HepG2 (cell line): ENCODE results near the gene KAT7. TPM values are rescaled to one million over a fixed set of nuclear protein-coding genes. Genes with fewer than 3 reads are reported as not detected.

ENCODE experiments used
- ATAC-seq: fragments of 200-7000 bp; cut with Tn5 transposase; 3 replicates; pipeline ENCODE4 v1.9.1; 2020; ENCODE audit warnings: mild to moderate bottlenecking, moderate library complexity
- BruUV-seq: library from RNA; stranded (reverse); fragments of 400-500 nt; replicated peaks from 2 replicates; lab custom pipeline; 2021; lab: Mats Ljungman, UMichigan
- CTCF ChIA-PET: fragments of 300-600 bp; formaldehyde crosslinking; extraction: SDS; loops from one replicate; lab custom pipeline; 2021; ENCODE audit warnings: low total read pairs, inconsistent platforms, low intra/inter-chr PET ratio; lab: Yijun Ruan, JAX
- POLR2A ChIA-PET: fragments of 350-600 bp; sonication (Branson Sonifier 250); formaldehyde crosslinking; loops from one replicate; lab custom pipeline; 2020; ENCODE audit warnings: antibody characterized with exemption, inconsistent platforms; lab: Yijun Ruan, JAX
- DNase-seq: peaks from one replicate; pipeline ENCODE4 v3.0.0-alpha.2; 2015; ENCODE audit warnings: low spot score
- FAIRE-seq: peaks from 3 replicates; lab custom pipeline; 2011; peaks lifted over from hg19 to GRCh38; lab: Jason Lieb, UNC
- H2AFZ ChIP-seq: one replicate; pipeline ENCODE4 v1.6.1; 2011; ENCODE audit warnings: low read length, inconsistent platforms
- H3K27ac ChIP-seq: fragments of 300-600 bp; 3 replicates; pipeline ENCODE4 v1.8.0; 2011; ENCODE audit warnings: mixed run types, mild to moderate bottlenecking, mixed read lengths, low read length, inconsistent platforms; ENCODE audit not compliant: insufficient read depth; ENCODE audit errors: extremely low read length
- H3K27me3 ChIP-seq, 2 experiments: fragments of 200-600 bp in 1 of 2; 2 replicates in 1 of 2; 3 replicates in 1 of 2; pipeline versions ENCODE4 v1.6.0 to v1.8.0; 2011; ENCODE audit warnings: low read length in 2 of 2, mild to moderate bottlenecking in 2 of 2, moderate library complexity in 2 of 2, inconsistent platforms in 1 of 2; ENCODE audit not compliant: insufficient read depth in 2 of 2, control insufficient read depth in 1 of 2
- H3K36me3 ChIP-seq, 2 experiments: fragments of 200-600 bp in 1 of 2; replicated peaks in 1 of 2; 2 replicates in 1 of 2; 3 replicates in 1 of 2; pipeline versions ENCODE4 v1.5.1 to v1.8.0; 2011; ENCODE audit warnings: low read length in 2 of 2, inconsistent platforms in 1 of 2; ENCODE audit not compliant: insufficient read depth in 2 of 2, control insufficient read depth in 1 of 2
- H3K4me1 ChIP-seq: 2 replicates; pipeline ENCODE4 v1.5.1; 2012; ENCODE audit warnings: low read length, inconsistent platforms; ENCODE audit not compliant: insufficient read depth
- H3K4me2 ChIP-seq: 2 replicates; pipeline ENCODE4 v1.6.0; 2011; ENCODE audit warnings: low read depth, low read length, inconsistent platforms
- H3K4me3 ChIP-seq, 3 experiments: fragments of 200-600 bp in 1 of 3; sonication (generic), shearing (Covaris generic) in 1 of 3; replicated peaks in 1 of 3; 2 replicates each; pipeline ENCODE4 v1.5.1; 2011 to 2016; ENCODE audit warnings: low read length in 3 of 3, inconsistent platforms in 2 of 3, low read depth in 2 of 3, mild to moderate bottlenecking in 2 of 3, control low read depth in 1 of 3, mixed read lengths in 1 of 3; ENCODE audit not compliant: insufficient read depth in 1 of 3
- H3K79me2 ChIP-seq: one replicate; pipeline ENCODE4 v1.6.1; 2011; ENCODE audit warnings: low read length, inconsistent platforms; ENCODE audit not compliant: insufficient read depth
- H3K9ac ChIP-seq: 2 replicates; pipeline ENCODE4 v1.6.0; 2011; ENCODE audit warnings: mild to moderate bottlenecking, low read depth, low read length, inconsistent platforms; ENCODE audit not compliant: insufficient read depth
- H3K9me3 ChIP-seq: 2 replicates; pipeline ENCODE4 v1.5.1; 2012; ENCODE audit warnings: mild to moderate bottlenecking, low read length
- H4K20me1 ChIP-seq: 2 replicates; pipeline ENCODE4 v1.6.0; 2011; ENCODE audit warnings: inconsistent platforms, mild to moderate bottlenecking, low read length, moderate library complexity; ENCODE audit not compliant: insufficient read depth
- AGO2 ChIP-seq: fragments of 200-400 bp; formaldehyde crosslinking; optimal IDR thresholded peaks from 2 replicates; pipeline ENCODE3; 2017; ENCODE audit warnings: mild to moderate bottlenecking, low read depth, low read length, moderate library complexity
- ATF7-NPFF ChIP-seq: sonication (generic); formaldehyde crosslinking; IDR thresholded peaks from 2 replicates; pipeline ENCODE4 v1.8.1; 2023; ENCODE audit warnings: mild to moderate bottlenecking, low read depth, missing genetic modification reagents, moderate library complexity
- BRD4 ChIP-seq: sonication (generic); formaldehyde crosslinking; IDR thresholded peaks from 2 replicates; pipeline ENCODE4 v1.4.0; 2020; ENCODE audit warnings: missing genetic modification reagents
- GTF2F1 ChIP-seq: fragments of 150-350 bp; IDR thresholded peaks from 2 replicates; pipeline ENCODE4 v1.6.1; 2014; ENCODE audit warnings: low read length
- HNRNPLL ChIP-seq: fragments of 200-400 bp; formaldehyde crosslinking; IDR thresholded peaks from 2 replicates; pipeline ENCODE4 v1.6.1; 2017; ENCODE audit warnings: mild to moderate bottlenecking, low read depth, low read length; ENCODE audit not compliant: poor library complexity, severe bottlenecking
- SATB2 ChIP-seq: sonication (generic); formaldehyde crosslinking; IDR thresholded peaks from 2 replicates; pipeline ENCODE4 v1.5.0; 2020; ENCODE audit warnings: missing genetic modification reagents
- TRIM24 ChIP-seq: sonication (generic); formaldehyde crosslinking; IDR thresholded peaks from 2 replicates; pipeline ENCODE4 v1.8.0; 2022; ENCODE audit warnings: mild to moderate bottlenecking, missing genetic modification reagents
- ZEB1 ChIP-seq: IDR thresholded peaks from 2 replicates; pipeline ENCODE4 v1.6.1; 2012; ENCODE audit warnings: mild to moderate bottlenecking, low read depth, inconsistent platforms; ENCODE audit not compliant: insufficient replicate concordance
- ZNF34 ChIP-seq: sonication (generic); formaldehyde crosslinking; IDR thresholded peaks from 2 replicates; pipeline ENCODE4 v1.4.0; 2020; ENCODE audit warnings: mild to moderate bottlenecking, missing genetic modification reagents, borderline replicate concordance
- ZNF672 ChIP-seq: sonication (generic); formaldehyde crosslinking; IDR thresholded peaks from 2 replicates; pipeline ENCODE4 v1.8.1; 2022; ENCODE audit warnings: missing genetic modification reagents
- ZNF703 ChIP-seq: sonication (generic); formaldehyde crosslinking; IDR thresholded peaks from 2 replicates; pipeline ENCODE4 v1.5.1; 2020; ENCODE audit warnings: missing genetic modification reagents, mild to moderate bottlenecking, moderate library complexity, borderline replicate concordance
- ZNF776 ChIP-seq: sonication (generic); formaldehyde crosslinking; IDR thresholded peaks from 2 replicates; pipeline ENCODE4 v1.4.0; 2020; ENCODE audit warnings: mild to moderate bottlenecking, missing genetic modification reagents
- ZSCAN31 ChIP-seq: sonication (generic); formaldehyde crosslinking; IDR thresholded peaks from 2 replicates; pipeline ENCODE4 v1.5.0; 2020; ENCODE audit warnings: low read depth, mild to moderate bottlenecking, missing genetic modification reagents
- ZXDC ChIP-seq: sonication (generic); formaldehyde crosslinking; IDR thresholded peaks from 2 replicates; pipeline ENCODE4 v1.5.0; 2020; ENCODE audit warnings: mild to moderate bottlenecking, missing genetic modification reagents
- WGBS: methylation state at CpG from one replicate; pipeline ENCODE4 v1.1.6; 2017; ENCODE audit warnings: low lambda C conversion rate; 5-methylcytosine and 5-hydroxymethylcytosine counted together
- in situ Hi-C: cut with HindIII; loops from 2 replicates; pipeline ENCODE4 v1.10.0; 2017; ENCODE audit warnings: low pct_unique_long_range_greater_than_20kb; ENCODE audit not compliant: extremely low pct_ligation_motif_present
- intact Hi-C: fragments of 100-400 bp; cut with micrococcal nuclease; formaldehyde crosslinking; loops from one replicate; pipeline ENCODE4 v1.10.0; 2022; ENCODE audit not compliant: unreplicated experiment
- polyA plus RNA-seq, 8 experiments: library from polyadenylated mRNA; depleted of rRNA in 3 of 8; stranded (reverse) in 7 of 8; unstranded in 1 of 8; fragments of >200 nt; fragmentation: Illumina TruSeq in 4 of 8; extraction: Trizol in 4 of 8; gene quantifications; 2 replicates each; pipeline versions ENCODE4 v1.2.1 to v1.2.3, GENCODE V29; 2011 to 2016; ENCODE audit warnings: low read depth in 4 of 8, missing spikeins in 1 of 8, mixed read lengths in 1 of 8; ENCODE audit not compliant: insufficient read depth in 1 of 8
- total RNA-seq, 5 experiments: library from RNA; depleted of rRNA; stranded (reverse); fragments of >200 nt; fragmentation: Illumina TruSeq; extraction: Trizol; gene quantifications; 2 replicates each; pipeline ENCODE4 v1.2.3, GENCODE V29; 2016; ENCODE audit warnings: low read depth in 1 of 5
- TF ChIP-seq, protein P1 (sequence below): IDR thresholded peaks from 2 replicates; pipeline ENCODE4 v1.6.1; 2016; ENCODE audit warnings: low read depth, missing genetic modification reagents, missing compliant biosample characterization
- TF ChIP-seq, protein P2 (sequence below): sonication (generic); formaldehyde crosslinking; IDR thresholded peaks from 2 replicates; pipeline ENCODE4 v1.8.0; 2022; ENCODE audit warnings: mild to moderate bottlenecking, missing genetic modification reagents, moderate library complexity

Gene KAT7
- total and polyA plus RNA-seq, 2 of the 13 experiments (the other 11 are each of a cell fraction or from before 2014, with no cell fraction given) = 21.2 to 39.2 TPM

GRCh38 chr17:49776551-49777300 is 11.8 kb upstream of the KAT7 start:
- ATAC-seq (no peak), DNase-seq (no peak), FAIRE-seq (no peak)
- no peak overlapping the region for H3K4me3 ChIP-seq
- ChIA-PET CTCF (no interaction called here), POLR2A (interaction anchor here (1.1 to 2.0 kb wide), 3 partner anchors 11 to 14 kb away, joined by 4 to 7 read pairs (median 5); partner anchors contain the start of genes FAM117A and KAT7)
- intact Hi-C loops (no loop called here), in situ Hi-C loops (no loop called here)
- peaks cover 2 to 14% of the 10 kb centered on the region in 2 experiments; a peak in 3 of 5 replicates for H3K27me3 ChIP-seq
- no peak overlapping the region for H2AFZ ChIP-seq
- H4K20me1 ChIP-seq = no peaks in the 10 kb centered on the region
- H3K4me2 ChIP-seq = no peak overlapping the region
- 49% methylated on average over 7 of the region's 8 CpGs for WGBS
- H3K9me3 ChIP-seq = no peaks in the 10 kb centered on the region
- no peaks in the 10 kb centered on the region; the same call in 1 of the 2 replicates for H3K4me1 ChIP-seq
- no peak overlapping the region for H3K9ac ChIP-seq
- BruUV-seq = no TSS peak
- H3K27ac ChIP-seq = no peak overlapping the region
- H3K36me3 ChIP-seq = no peaks in the 10 kb centered on the region
- no peaks in the 10 kb centered on the region for H3K79me2 ChIP-seq
- TF ChIP-seq BRD4 (CRISPR knock-in tag) = no peak
- TF ChIP-seq ZNF672 = no peak
- TF ChIP-seq ZNF776 (CRISPR knock-in tag) = no peak
- TF ChIP-seq TRIM24 = no peak
- TF ChIP-seq, protein P1, sequence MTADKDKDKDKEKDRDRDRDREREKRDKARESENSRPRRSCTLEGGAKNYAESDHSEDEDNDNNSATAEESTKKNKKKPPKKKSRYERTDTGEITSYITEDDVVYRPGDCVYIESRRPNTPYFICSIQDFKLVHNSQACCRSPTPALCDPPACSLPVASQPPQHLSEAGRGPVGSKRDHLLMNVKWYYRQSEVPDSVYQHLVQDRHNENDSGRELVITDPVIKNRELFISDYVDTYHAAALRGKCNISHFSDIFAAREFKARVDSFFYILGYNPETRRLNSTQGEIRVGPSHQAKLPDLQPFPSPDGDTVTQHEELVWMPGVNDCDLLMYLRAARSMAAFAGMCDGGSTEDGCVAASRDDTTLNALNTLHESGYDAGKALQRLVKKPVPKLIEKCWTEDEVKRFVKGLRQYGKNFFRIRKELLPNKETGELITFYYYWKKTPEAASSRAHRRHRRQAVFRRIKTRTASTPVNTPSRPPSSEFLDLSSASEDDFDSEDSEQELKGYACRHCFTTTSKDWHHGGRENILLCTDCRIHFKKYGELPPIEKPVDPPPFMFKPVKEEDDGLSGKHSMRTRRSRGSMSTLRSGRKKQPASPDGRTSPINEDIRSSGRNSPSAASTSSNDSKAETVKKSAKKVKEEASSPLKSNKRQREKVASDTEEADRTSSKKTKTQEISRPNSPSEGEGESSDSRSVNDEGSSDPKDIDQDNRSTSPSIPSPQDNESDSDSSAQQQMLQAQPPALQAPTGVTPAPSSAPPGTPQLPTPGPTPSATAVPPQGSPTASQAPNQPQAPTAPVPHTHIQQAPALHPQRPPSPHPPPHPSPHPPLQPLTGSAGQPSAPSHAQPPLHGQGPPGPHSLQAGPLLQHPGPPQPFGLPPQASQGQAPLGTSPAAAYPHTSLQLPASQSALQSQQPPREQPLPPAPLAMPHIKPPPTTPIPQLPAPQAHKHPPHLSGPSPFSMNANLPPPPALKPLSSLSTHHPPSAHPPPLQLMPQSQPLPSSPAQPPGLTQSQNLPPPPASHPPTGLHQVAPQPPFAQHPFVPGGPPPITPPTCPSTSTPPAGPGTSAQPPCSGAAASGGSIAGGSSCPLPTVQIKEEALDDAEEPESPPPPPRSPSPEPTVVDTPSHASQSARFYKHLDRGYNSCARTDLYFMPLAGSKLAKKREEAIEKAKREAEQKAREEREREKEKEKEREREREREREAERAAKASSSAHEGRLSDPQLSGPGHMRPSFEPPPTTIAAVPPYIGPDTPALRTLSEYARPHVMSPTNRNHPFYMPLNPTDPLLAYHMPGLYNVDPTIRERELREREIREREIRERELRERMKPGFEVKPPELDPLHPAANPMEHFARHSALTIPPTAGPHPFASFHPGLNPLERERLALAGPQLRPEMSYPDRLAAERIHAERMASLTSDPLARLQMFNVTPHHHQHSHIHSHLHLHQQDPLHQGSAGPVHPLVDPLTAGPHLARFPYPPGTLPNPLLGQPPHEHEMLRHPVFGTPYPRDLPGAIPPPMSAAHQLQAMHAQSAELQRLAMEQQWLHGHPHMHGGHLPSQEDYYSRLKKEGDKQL = no peak
- no peak for TF ChIP-seq ZSCAN31 (CRISPR knock-in tag)
- no peak for TF ChIP-seq SATB2 (CRISPR knock-in tag)
- TF ChIP-seq ZNF703 (CRISPR knock-in tag) = no peak
- no peak for TF ChIP-seq ZNF34 (CRISPR knock-in tag)
- no peak for TF ChIP-seq AGO2
- no peak for TF ChIP-seq ZEB1
- no peak for TF ChIP-seq GTF2F1
- TF ChIP-seq ZXDC (CRISPR knock-in tag) = no peak
- TF ChIP-seq ATF7-NPFF (CRISPR knock-in tag) = no peak
- no peak for TF ChIP-seq HNRNPLL
- TF ChIP-seq, protein P2, sequence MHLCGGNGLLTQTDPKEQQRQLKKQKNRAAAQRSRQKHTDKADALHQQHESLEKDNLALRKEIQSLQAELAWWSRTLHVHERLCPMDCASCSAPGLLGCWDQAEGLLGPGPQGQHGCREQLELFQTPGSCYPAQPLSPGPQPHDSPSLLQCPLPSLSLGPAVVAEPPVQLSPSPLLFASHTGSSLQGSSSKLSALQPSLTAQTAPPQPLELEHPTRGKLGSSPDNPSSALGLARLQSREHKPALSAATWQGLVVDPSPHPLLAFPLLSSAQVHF (CRISPR knock-in tag) = no peak
